GM12892 (cell line): ENCODE measurements around the gene TRPM3.

Experiments used
- POLR2A ChIP-seq: IDR thresholded peaks from 2 replicates; pipeline ENCODE4 v1.6.1; 2011; ENCODE audit warnings: low read depth, low read length, control low read depth
- POLR2AphosphoS5 ChIP-seq: IDR thresholded peaks from 2 replicates; pipeline ENCODE4 v1.6.1; 2011; ENCODE audit warnings: low read depth, low read length, control low read depth
- TAF1 ChIP-seq: IDR thresholded peaks from 2 replicates; pipeline ENCODE4 v1.6.1; 2011; ENCODE audit warnings: low read depth, mild to moderate bottlenecking, control low read depth, low read length, borderline replicate concordance

DNA sequence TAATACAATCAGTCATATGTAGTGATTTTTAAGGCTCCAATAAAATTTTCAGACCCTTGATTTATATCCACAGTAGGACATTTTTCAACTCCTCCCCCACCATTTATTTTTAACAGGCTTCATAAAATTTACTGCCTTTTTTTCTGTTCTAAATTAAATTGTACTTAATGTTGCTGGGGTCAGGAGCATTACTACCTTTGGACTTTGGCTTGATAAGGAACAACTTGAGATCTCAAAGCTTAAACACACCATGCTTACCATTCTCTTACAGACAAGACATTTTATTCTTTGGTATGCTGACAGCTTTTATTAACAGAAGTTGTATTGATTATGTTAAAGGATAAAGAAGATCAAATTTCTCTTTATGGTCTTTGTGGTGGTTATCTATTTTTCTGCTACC, 30.5 kb downstream of the TRPM3 start:
- no peak for TF ChIP-seq POLR2A
- no peak for TF ChIP-seq TAF1
- no peak for TF ChIP-seq POLR2AphosphoS5
